Testis (tissue), 2 donors: ENCODE results near the gene CCSER1.

Source experiments
- POLR2A ChIP-seq: fragments of 450-650 bp; IDR thresholded peaks from one replicate; pipeline ENCODE4 v1.6.1; 2017; ENCODE audit warnings: antibody characterized with exemption, mild to moderate bottlenecking, moderate library complexity
- TF ChIP-seq, protein P1 (sequence below), 3 experiments: fragments of 450-650 bp in 2 of 3; fragments of 200-600 bp in 1 of 3; sonication (generic) in 1 of 3; IDR thresholded peaks; one replicate each; pipeline ENCODE4 v1.5.1; 2016 to 2019; ENCODE audit warnings: antibody characterized with exemption in 3 of 3, mild to moderate bottlenecking in 2 of 3, moderate library complexity in 1 of 3

DNA sequence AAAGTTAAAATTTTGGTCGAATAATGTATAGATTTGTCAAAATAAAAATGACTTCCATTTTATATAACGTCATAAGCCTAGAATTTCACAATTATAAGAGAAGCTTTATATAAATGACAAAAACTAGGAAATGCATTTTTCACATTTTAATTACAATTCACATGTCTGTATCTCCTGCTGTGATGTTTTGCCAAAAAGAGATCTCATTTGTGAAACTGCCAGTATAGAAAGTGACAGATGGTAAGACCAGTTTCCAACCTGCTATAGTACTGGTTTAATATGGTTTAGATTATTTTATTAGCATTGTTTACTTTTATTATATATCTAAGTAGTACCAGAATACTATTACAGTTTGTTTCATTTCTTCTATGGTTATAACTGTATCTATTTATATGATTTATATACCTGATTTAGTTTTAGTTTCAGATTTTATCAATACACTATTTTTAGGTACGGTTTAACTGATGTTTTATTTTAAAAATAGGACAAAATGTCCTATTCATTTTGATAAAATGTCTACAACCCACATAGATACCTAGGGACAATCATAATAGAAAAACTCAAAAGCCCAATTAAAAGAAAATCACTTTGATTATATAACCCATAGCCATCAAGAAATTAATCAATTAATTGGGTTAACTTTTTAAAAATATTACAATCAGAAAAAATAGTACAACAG is 5.4 kb upstream of the CCSER1 start:
- TF ChIP-seq, protein P1, sequence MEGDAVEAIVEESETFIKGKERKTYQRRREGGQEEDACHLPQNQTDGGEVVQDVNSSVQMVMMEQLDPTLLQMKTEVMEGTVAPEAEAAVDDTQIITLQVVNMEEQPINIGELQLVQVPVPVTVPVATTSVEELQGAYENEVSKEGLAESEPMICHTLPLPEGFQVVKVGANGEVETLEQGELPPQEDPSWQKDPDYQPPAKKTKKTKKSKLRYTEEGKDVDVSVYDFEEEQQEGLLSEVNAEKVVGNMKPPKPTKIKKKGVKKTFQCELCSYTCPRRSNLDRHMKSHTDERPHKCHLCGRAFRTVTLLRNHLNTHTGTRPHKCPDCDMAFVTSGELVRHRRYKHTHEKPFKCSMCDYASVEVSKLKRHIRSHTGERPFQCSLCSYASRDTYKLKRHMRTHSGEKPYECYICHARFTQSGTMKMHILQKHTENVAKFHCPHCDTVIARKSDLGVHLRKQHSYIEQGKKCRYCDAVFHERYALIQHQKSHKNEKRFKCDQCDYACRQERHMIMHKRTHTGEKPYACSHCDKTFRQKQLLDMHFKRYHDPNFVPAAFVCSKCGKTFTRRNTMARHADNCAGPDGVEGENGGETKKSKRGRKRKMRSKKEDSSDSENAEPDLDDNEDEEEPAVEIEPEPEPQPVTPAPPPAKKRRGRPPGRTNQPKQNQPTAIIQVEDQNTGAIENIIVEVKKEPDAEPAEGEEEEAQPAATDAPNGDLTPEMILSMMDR (IDR thresholded peaks at IDR 0.05), result no peak
- no peak for TF ChIP-seq POLR2A
